IMR-90 (cell line): ENCODE data around the gene CAMTA1. TPM values are rescaled to one million over a fixed set of nuclear protein-coding genes. Genes with fewer than 3 reads are reported as not detected.
A peak's percentile ranks its signal among the peaks of the same experiment; 100 is the strongest.

Source experiments
- ATAC-seq: fragments of 200-7000 bp; cut with Tn5 transposase; 2 replicates; pipeline ENCODE4 v1.9.1; 2020; ENCODE audit warnings: low read depth, mild to moderate bottlenecking, moderate library complexity
- BruUV-seq: library from RNA; stranded (reverse); fragments of 400-500 nt; replicated peaks from 2 replicates; lab custom pipeline; 2021; lab: Mats Ljungman, UMichigan
- CTCF ChIA-PET: fragments of 300-600 bp; formaldehyde crosslinking; extraction: SDS; loops from one replicate; lab custom pipeline; 2021; ENCODE audit warnings: antibody characterized with exemption; lab: Yijun Ruan, JAX
- POLR2A ChIA-PET: fragments of 300-600 bp; sonication (Branson Sonifier 250); formaldehyde crosslinking; loops from one replicate; lab custom pipeline; 2022; ENCODE audit warnings: antibody characterized with exemption; ENCODE audit not compliant: unreplicated experiment; lab: Charles Lee
- DNase-seq: peaks from one replicate; pipeline ENCODE4 v3.0.0; 2013
- H2AFZ ChIP-seq: replicated peaks from 2 replicates; pipeline ENCODE3; 2013; ENCODE audit warnings: low read length, mild to moderate bottlenecking; ENCODE audit not compliant: poor library complexity
- H2AK5ac ChIP-seq: 2 replicates; pipeline ENCODE4 v1.6.1; 2013; ENCODE audit warnings: low read depth, low read length, inconsistent platforms
- H2AK9ac ChIP-seq: replicated peaks from 2 replicates; pipeline ENCODE3; 2013; ENCODE audit warnings: mild to moderate bottlenecking, low read depth, low read length, moderate library complexity; ENCODE audit not compliant: poor library complexity
- H2BK120ac ChIP-seq: 2 replicates; pipeline ENCODE4 v1.6.1; 2013; ENCODE audit warnings: low read depth, low read length, inconsistent platforms
- H2BK15ac ChIP-seq: 3 replicates; pipeline ENCODE4 v1.6.1; 2013; ENCODE audit warnings: low read depth, low read length, inconsistent platforms
- H2BK20ac ChIP-seq: 2 replicates; pipeline ENCODE4 v1.6.1; 2013; ENCODE audit warnings: low read depth, mild to moderate bottlenecking, inconsistent platforms, low read length, moderate library complexity
- H2BK5ac ChIP-seq: 2 replicates; pipeline ENCODE4 v1.6.1; 2013; ENCODE audit warnings: mild to moderate bottlenecking, low read depth, low read length, inconsistent platforms; ENCODE audit not compliant: poor library complexity, severe bottlenecking
- H3K14ac ChIP-seq: replicated peaks from 2 replicates; pipeline ENCODE4 v1.6.1; 2013; ENCODE audit warnings: low read depth, low read length, inconsistent platforms
- H3K18ac ChIP-seq: 2 replicates; pipeline ENCODE4 v1.6.1; 2013; ENCODE audit warnings: low read depth, low read length, control low read depth
- H3K23ac ChIP-seq: 2 replicates; pipeline ENCODE4 v1.6.1; 2013; ENCODE audit warnings: low read depth, low read length, inconsistent platforms
- H3K27ac ChIP-seq: 2 replicates; pipeline ENCODE4 v1.5.1; 2013; ENCODE audit warnings: mild to moderate bottlenecking, control low read depth, low read length; ENCODE audit not compliant: insufficient read depth
- H3K27me3 ChIP-seq: 2 replicates; pipeline ENCODE4 v1.6.1; 2013; ENCODE audit warnings: low read length; ENCODE audit not compliant: control insufficient read depth, insufficient read depth
- H3K36me3 ChIP-seq: 2 replicates; pipeline ENCODE4 v1.6.1; 2013; ENCODE audit warnings: low read length, mixed read lengths; ENCODE audit not compliant: control insufficient read depth, insufficient read depth
- H3K4ac ChIP-seq: 2 replicates; pipeline ENCODE4 v1.6.1; 2013; ENCODE audit warnings: low read depth, low read length, inconsistent platforms
- H3K4me1 ChIP-seq: 2 replicates; pipeline ENCODE4 v1.6.1; 2013; ENCODE audit warnings: low read length, mixed read lengths; ENCODE audit not compliant: control insufficient read depth, insufficient read depth
- H3K4me2 ChIP-seq: 2 replicates; pipeline ENCODE4 v1.6.1; 2013; ENCODE audit warnings: low read depth, mild to moderate bottlenecking, control low read depth, low read length, moderate library complexity
- H3K4me3 ChIP-seq: 2 replicates; pipeline ENCODE4 v1.5.1; 2013; ENCODE audit warnings: low read depth, mild to moderate bottlenecking, control low read depth, low read length, moderate library complexity; ENCODE audit not compliant: insufficient read depth
- H3K56ac ChIP-seq: 2 replicates; pipeline ENCODE4 v1.6.1; 2013; ENCODE audit warnings: low read length, inconsistent platforms; ENCODE audit not compliant: insufficient read depth; ENCODE audit errors: extremely low read depth
- H3K79me1 ChIP-seq, 2 experiments: 2 replicates each; pipeline ENCODE4 v1.6.1; 2013; ENCODE audit warnings: low read length in 2 of 2, inconsistent platforms in 1 of 2, low read depth in 1 of 2
- H3K9ac ChIP-seq: 2 replicates; pipeline ENCODE4 v1.6.1; 2013; ENCODE audit warnings: low read depth, low read length, control low read depth
- H3K9me1 ChIP-seq: 2 replicates; pipeline ENCODE4 v1.6.1; 2013; ENCODE audit warnings: low read length, inconsistent platforms; ENCODE audit not compliant: insufficient read depth
- H3K9me3 ChIP-seq: 2 replicates; pipeline ENCODE4 v1.6.1; 2013; ENCODE audit warnings: low read length; ENCODE audit not compliant: control insufficient read depth, insufficient read depth
- H4K20me1 ChIP-seq: 2 replicates; pipeline ENCODE4 v1.6.1; 2013; ENCODE audit warnings: low read length, inconsistent platforms; ENCODE audit not compliant: insufficient read depth
- H4K5ac ChIP-seq: 2 replicates; pipeline ENCODE4 v1.6.1; 2013; ENCODE audit warnings: mild to moderate bottlenecking, low read depth, low read length, control low read depth
- H4K8ac ChIP-seq, 2 experiments: 2 replicates each; pipeline ENCODE4 v1.6.1; 2013; ENCODE audit warnings: low read depth in 2 of 2, low read length in 2 of 2, control low read depth in 1 of 2, inconsistent platforms in 1 of 2
- H4K91ac ChIP-seq: 2 replicates; pipeline ENCODE4 v1.6.1; 2013; ENCODE audit warnings: low read depth, low read length, inconsistent platforms; ENCODE audit not compliant: insufficient read depth
- BHLHE40 ChIP-seq: fragments of 150-350 bp; IDR thresholded peaks from 2 replicates; pipeline ENCODE4 v1.6.1; 2016; ENCODE audit warnings: mild to moderate bottlenecking, low read depth, low read length
- CTCF ChIP-seq: conservative IDR thresholded peaks from 2 replicates; pipeline ENCODE4 v1.5.1; 2012; ENCODE audit warnings: mild to moderate bottlenecking, low read depth, low read length, improper control_type of control experiment
- MAZ ChIP-seq: IDR thresholded peaks from 2 replicates; pipeline ENCODE4 v1.6.1; 2012; ENCODE audit warnings: low read depth, mild to moderate bottlenecking, low read length, improper control_type of control experiment, moderate library complexity, borderline replicate concordance
- NFE2L2 ChIP-seq: fragments of 150-350 bp; IDR thresholded peaks from 2 replicates; pipeline ENCODE4 v1.6.1; 2016; ENCODE audit warnings: low read depth, mild to moderate bottlenecking, low read length
- POLR2A ChIP-seq: IDR thresholded peaks from 2 replicates; pipeline ENCODE4 v1.6.1; 2012; ENCODE audit warnings: mild to moderate bottlenecking, low read depth, low read length
- RAD21 ChIP-seq: IDR thresholded peaks from 2 replicates; pipeline ENCODE4 v1.6.1; 2012; ENCODE audit warnings: low read length, improper control_type of control experiment
- SMC3 ChIP-seq: fragments of 150-350 bp; IDR thresholded peaks from 2 replicates; pipeline ENCODE4 v1.6.1; 2016; ENCODE audit warnings: low read depth, mild to moderate bottlenecking, antibody characterized with exemption, low read length, moderate library complexity
- USF2 ChIP-seq: fragments of 150-350 bp; IDR thresholded peaks from 2 replicates; pipeline ENCODE4 v1.6.1; 2017; ENCODE audit warnings: mild to moderate bottlenecking, antibody characterized with exemption, low read length, low read depth
- WGBS, 2 experiments: methylation state at CpG; one replicate each; pipeline versions ENCODE4 v1.1.5 to v1.1.7; 2013; ENCODE audit warnings: missing lambda C conversion rate in 2 of 2; ENCODE audit not compliant: insufficient read length in 1 of 2; ENCODE audit errors: extremely low coverage in 2 of 2; 5-methylcytosine and 5-hydroxymethylcytosine counted together
- dilution Hi-C: fragments of 300-500 bp; cut with HindIII; formaldehyde crosslinking; loops from one replicate; pipeline ENCODE4 v1.14.3; 2018; ENCODE audit warnings: low sequenced_read_pairs; ENCODE audit not compliant: unreplicated experiment
- in situ Hi-C: fragments of 300-500 bp; cut with MboI; formaldehyde crosslinking; loops from 3 replicates; pipeline ENCODE4 v1.14.3; 2019; ENCODE audit warnings: low sequenced_read_pairs, inconsistent platforms, mixed read lengths
- intact Hi-C: fragments of 100-400 bp; cut with micrococcal nuclease; formaldehyde crosslinking; loops from 2 replicates; pipeline ENCODE4 v1.10.0; 2022
- polyA plus RNA-seq, 3 experiments: library from polyadenylated mRNA; depleted of rRNA; stranded (reverse); fragments of >200 nt; gene quantifications; 2 replicates each; pipeline ENCODE4 v1.2.3, GENCODE V29; 2012; ENCODE audit warnings: low replicate concordance in 1 of 3
- total RNA-seq: library from RNA; depleted of rRNA; stranded (reverse); fragments of >200 nt; gene quantifications from 2 replicates; pipeline ENCODE4 v1.2.3, GENCODE V29; 2012

Gene CAMTA1
- total and polyA plus RNA-seq, 2 of the 4 experiments (the other 2 are of a cell fraction): 35.5 to 74.3 TPM

GRCh38 chr1:7667625-7668218 lies 882.5 kb downstream of the CAMTA1 start:
- Histone ChIP-seq H3K23ac (no peak overlapping the region), H4K91ac (no peak overlapping the region), H3K18ac (no peak overlapping the region), H4K5ac (no peak overlapping the region; the same call in 1 of the 2 replicates), H2BK120ac (no peak overlapping the region), H4K20me1 (no peaks in the 10 kb centered on the region), H4K8ac (no peak overlapping the region), H3K27ac (no peak overlapping the region), H3K4ac (no peak overlapping the region), H2BK5ac (no peak overlapping the region), H3K79me1 (no peaks in the 10 kb centered on the region), H2AK9ac (peak overlapping the region; percentile 82), H3K27me3 (peaks cover 16% of the 10 kb centered on the region), H3K36me3 (no peaks in the 10 kb centered on the region), H2BK15ac (no peak overlapping the region), H3K4me2 (no peak overlapping the region), H3K4me3 (no peak overlapping the region), H2BK20ac (no peak overlapping the region), H2AFZ (peak overlapping the region; percentile 78), H3K4me1 (no peaks in the 10 kb centered on the region; the same call in 1 of the 2 replicates), H3K9me3 (no peaks in the 10 kb centered on the region), H3K56ac (no peak overlapping the region), H3K14ac (no peak overlapping the region), H3K9ac (no peak overlapping the region), H2AK5ac (no peak overlapping the region), H3K9me1 (no peaks in the 10 kb centered on the region)
- BruUV-seq: no TSS peak
- DNase-seq (peak; percentile 72), ATAC-seq (peak; percentile 95)
- intact Hi-C loops (loop anchor here (1.0 to 10.0 kb wide), 5 partner anchors 85 to 647 kb away; partner anchors contain the start of genes PARK7 and SLC45A1), dilution Hi-C loops (no loop called here), in situ Hi-C loops (loop anchor here (5.0 to 25.0 kb wide), 2 partner anchors 85 to 645 kb away; partner anchors contain the start of gene SLC45A1)
- CTCF ChIA-PET: interaction anchor here (0.6 to 9.2 kb wide), 14 partner anchors 10 to 247 kb away, joined by 3 to 108 read pairs (median 4); partner anchors contain the start of gene VAMP3
- POLR2A ChIA-PET: no interaction called here
- WGBS, 2 experiments: 39% methylated on average over 5 of the region's 11 CpGs; no CpG with 5 or more reads in 1 of the 2 experiments
- no peak for TF ChIP-seq BHLHE40
- TF ChIP-seq POLR2A: peak; percentile 55; the same call in 1 of the 2 replicates
- TF ChIP-seq RAD21: peak; percentile 100
- TF ChIP-seq MAZ: peak; percentile 35; the same call in 1 of the 2 replicates
- TF ChIP-seq NFE2L2: 0 out of 2 replicates have a peak, but pooled peaks have one; percentile 16
- no peak for TF ChIP-seq USF2
- TF ChIP-seq CTCF: peak; percentile 100
- peak; percentile 98 for TF ChIP-seq SMC3
